ENCODE measurements around the gene HSPA12A. TPM values are rescaled to one million over a fixed set of nuclear protein-coding genes. Genes with fewer than 3 reads are reported as not detected.

The HSPA12A gene
- total RNA-seq, 1 donor: 10.9 TPM

- Histone ChIP-seq H3K27ac (ENCODE audit: low read depth, low read length) (no peak overlapping the region), H3K36me3 (ENCODE audit: insufficient read depth, low read length) (no peaks in the 10 kb centered on the region), H3K4me1 (ENCODE audit: insufficient read depth, low read length) (no peaks in the 10 kb centered on the region), H3K4me3 (ENCODE audit: insufficient read depth, low read length) (no peak overlapping the region), H3K27me3 (ENCODE audit: insufficient read depth, low read length) (no peaks in the 10 kb centered on the region), H3K4me2 (ENCODE audit: insufficient read depth, low read length) (no peak overlapping the region), H3K9me3 (ENCODE audit: low read depth, low read length) (no peaks in the 10 kb centered on the region), H3K79me2 (ENCODE audit: insufficient read depth, low read length) (no peaks in the 10 kb centered on the region), H4K20me1 (ENCODE audit: insufficient read depth, low read length) (no peaks in the 10 kb centered on the region), H2AFZ (ENCODE audit: low read length) (no peak overlapping the region)
- no peak for TF ChIP-seq CTCF (IDR thresholded peaks at IDR 0.05; ENCODE audit: extremely low read depth, low read depth, low read length)
- DNase-seq (ENCODE audit: insufficient read length, low spot score, missing footprints): no peak
Observed at GRCh38 chr10:116633216-116633600, 109.2 kb downstream of the HSPA12A start.

GRCh38 chr10:116632596-116633215, 109.7 kb downstream of the HSPA12A start:
- Histone ChIP-seq H3K4me2 (ENCODE audit: insufficient read depth, low read length) (no peak overlapping the region), H3K79me2 (ENCODE audit: insufficient read depth, low read length) (no peaks in the 10 kb centered on the region), H3K27me3 (ENCODE audit: insufficient read depth, low read length) (no peaks in the 10 kb centered on the region), H3K27ac (ENCODE audit: low read depth, low read length) (no peak overlapping the region), H3K36me3 (ENCODE audit: insufficient read depth, low read length) (no peaks in the 10 kb centered on the region), H3K9me3 (ENCODE audit: low read depth, low read length) (no peaks in the 10 kb centered on the region), H2AFZ (ENCODE audit: low read length) (no peak overlapping the region), H3K4me3 (ENCODE audit: insufficient read depth, low read length) (no peak overlapping the region), H4K20me1 (ENCODE audit: insufficient read depth, low read length) (no peaks in the 10 kb centered on the region), H3K4me1 (ENCODE audit: insufficient read depth, low read length) (no peaks in the 10 kb centered on the region)
- TF ChIP-seq CTCF (IDR thresholded peaks at IDR 0.05; ENCODE audit: extremely low read depth, low read depth, low read length): no peak
- DNase-seq (ENCODE audit: insufficient read length, low spot score, missing footprints): no peak

- no peak overlapping the region for H3K4me2 ChIP-seq (ENCODE audit: insufficient read depth, low read length)
- no peaks in the 10 kb centered on the region for H3K4me1 ChIP-seq (ENCODE audit: insufficient read depth, low read length)
- no peak overlapping the region for H3K4me3 ChIP-seq (ENCODE audit: insufficient read depth, low read length)
- no peak overlapping the region for H2AFZ ChIP-seq (ENCODE audit: low read length)
- H4K20me1 ChIP-seq (ENCODE audit: insufficient read depth, low read length): no peaks in the 10 kb centered on the region
- H3K9me3 ChIP-seq (ENCODE audit: low read depth, low read length): no peaks in the 10 kb centered on the region
- TF ChIP-seq CTCF (IDR thresholded peaks at IDR 0.05; ENCODE audit: extremely low read depth, low read depth, low read length): no peak
- H3K36me3 ChIP-seq (ENCODE audit: insufficient read depth, low read length): no peaks in the 10 kb centered on the region
- H3K27ac ChIP-seq (ENCODE audit: low read depth, low read length): no peak overlapping the region
- no peak for DNase-seq (ENCODE audit: insufficient read length, low spot score, missing footprints)
- no peaks in the 10 kb centered on the region for H3K79me2 ChIP-seq (ENCODE audit: insufficient read depth, low read length)
- no peaks in the 10 kb centered on the region for H3K27me3 ChIP-seq (ENCODE audit: insufficient read depth, low read length)
Observed at GRCh38 chr10:116631871-116632295, 110.5 kb downstream of the HSPA12A start.

GRCh38 chr10:116630020-116630419, 112.3 kb downstream of the HSPA12A start:
- H3K27me3 ChIP-seq (ENCODE audit: insufficient read depth, low read length): no peaks in the 10 kb centered on the region
- no peak overlapping the region for H3K27ac ChIP-seq (ENCODE audit: low read depth, low read length)
- TF ChIP-seq CTCF (IDR thresholded peaks at IDR 0.05; ENCODE audit: extremely low read depth, low read depth, low read length): no peak
- no peak overlapping the region for H3K4me2 ChIP-seq (ENCODE audit: insufficient read depth, low read length)
- H4K20me1 ChIP-seq (ENCODE audit: insufficient read depth, low read length): no peaks in the 10 kb centered on the region
- no peak overlapping the region for H3K4me3 ChIP-seq (ENCODE audit: insufficient read depth, low read length)
- DNase-seq (ENCODE audit: insufficient read length, low spot score, missing footprints): no peak
- H3K4me1 ChIP-seq (ENCODE audit: insufficient read depth, low read length): no peaks in the 10 kb centered on the region
- no peaks in the 10 kb centered on the region for H3K9me3 ChIP-seq (ENCODE audit: low read depth, low read length)
- no peaks in the 10 kb centered on the region for H3K79me2 ChIP-seq (ENCODE audit: insufficient read depth, low read length)
- H2AFZ ChIP-seq (ENCODE audit: low read length): no peak overlapping the region
- no peaks in the 10 kb centered on the region for H3K36me3 ChIP-seq (ENCODE audit: insufficient read depth, low read length)

Data from osteoblast (primary cell).